MCF 10A (cell line): ENCODE data around the gene ZNF76. TPM values are rescaled to one million over a fixed set of nuclear protein-coding genes. Genes with fewer than 3 reads are reported as not detected.
"Not testable (repeated sequence)": the region's sequence is repeated elsewhere in the genome, so short reads cannot be mapped to it uniquely, and the experiment has no call there.

ENCODE experiments used
- BruUV-seq: library from RNA; stranded (reverse); fragments of 400-500 nt; replicated peaks from 2 replicates; lab custom pipeline; 2021; lab: Mats Ljungman, UMichigan
- CTCF ChIA-PET: fragments of 300-600 bp; sonication (Branson Sonifier 250); formaldehyde crosslinking; extraction: SDS; loops from one replicate; lab custom pipeline; 2021; ENCODE audit warnings: antibody characterized with exemption, inconsistent platforms; lab: Yijun Ruan, JAX
- POLR2A ChIA-PET: fragments of 300-600, 350-650 bp; sonication (Branson Sonifier 250); formaldehyde crosslinking; extraction: SDS; loops from one replicate; lab custom pipeline; 2020; ENCODE audit warnings: antibody characterized with exemption, inconsistent platforms; lab: Yijun Ruan, JAX
- DNase-seq: peaks from one replicate; pipeline ENCODE4 v3.0.0-alpha.2; 2018; ENCODE audit not compliant: unreplicated experiment
- H3K27ac Mint-ChIP-seq: one replicate; pipeline ENCODE4 v1.8.0; 2022; ENCODE audit warnings: mild to moderate bottlenecking, low read depth, mixed read lengths; ENCODE audit not compliant: unreplicated experiment
- H3K27me3 Mint-ChIP-seq: one replicate; pipeline ENCODE4 v1.8.0; 2022; ENCODE audit warnings: mixed read lengths; ENCODE audit not compliant: insufficient read depth, unreplicated experiment
- H3K36me3 Mint-ChIP-seq: one replicate; pipeline ENCODE4 v1.8.0; 2022; ENCODE audit warnings: mild to moderate bottlenecking, moderate library complexity, mixed read lengths; ENCODE audit not compliant: insufficient read depth, unreplicated experiment
- H3K4me1 Mint-ChIP-seq: one replicate; pipeline ENCODE4 v1.8.0; 2022; ENCODE audit warnings: mixed read lengths; ENCODE audit not compliant: insufficient read depth, unreplicated experiment
- H3K4me3 Mint-ChIP-seq: one replicate; pipeline ENCODE4 v1.8.0; 2022; ENCODE audit warnings: mild to moderate bottlenecking, moderate library complexity, mixed read lengths; ENCODE audit not compliant: unreplicated experiment
- H3K9me3 Mint-ChIP-seq: one replicate; pipeline ENCODE4 v1.8.0; 2022; ENCODE audit warnings: mixed read lengths; ENCODE audit not compliant: unreplicated experiment
- CTCF ChIP-seq: fragments of 200-600 bp; IDR thresholded peaks from one replicate; pipeline ENCODE4 v1.8.0; 2022; ENCODE audit warnings: antibody characterized with exemption, mild to moderate bottlenecking; ENCODE audit not compliant: unreplicated experiment
- intact Hi-C: fragments of 100-400 bp; cut with micrococcal nuclease; formaldehyde crosslinking; loops from 2 replicates; pipeline ENCODE4 v1.14.1; 2022
- total RNA-seq: library from RNA; stranded (reverse); gene quantifications from 2 replicates; pipeline ENCODE4 v1.2.3, GENCODE V29; 2022

Gene ZNF76
- total RNA-seq, 1 experiment from 2014 or later = 28.0 TPM

- Mint-ChIP-seq H3K36me3 (peaks cover 7% of the 10 kb centered on the region), H3K27ac (no peak overlapping the region), H3K9me3 (no peaks in the 10 kb centered on the region), H3K4me1 (peaks cover 30% of the 10 kb centered on the region), H3K4me3 (no peak overlapping the region), H3K27me3 (no peaks in the 10 kb centered on the region)
- POLR2A ChIA-PET = interaction anchor here (1.1 kb wide), 1 partner anchor 11 kb away, joined by 5 read pairs; no protein-coding TSS in a partner anchor
- no TSS peak for BruUV-seq
- CTCF ChIA-PET = interaction anchor here (0.6 to 1.9 kb wide), 5 partner anchors 16 to 151 kb away, joined by 3 to 7 read pairs (median 4); partner anchors contain the start of gene FANCE
- no peak for TF ChIP-seq CTCF
- intact Hi-C loops = no loop called here
- DNase-seq = no peak
These were observed 41.3 kb downstream of the ZNF76 start for GRCh38 chr6:35300848-35301247.

GRCh38 chr6:35302604-35303241 is 43.2 kb downstream of the ZNF76 start:
- peak overlapping the region; percentile 93 for H3K27ac Mint-ChIP-seq

GRCh38 chr6:35304299-35304698 is 44.8 kb downstream of the ZNF76 start:
- ChIA-PET CTCF (interaction anchor here (0.5 to 0.7 kb wide), 3 partner anchors 56 to 162 kb away, joined by 3 to 4 read pairs (median 3); no protein-coding TSS in a partner anchor), POLR2A (interaction anchor here (0.6 to 1.8 kb wide), 2 partner anchors 164 to 406 kb away, joined by 5 to 8 read pairs; partner anchors contain the start of gene RPL10A)
- Mint-ChIP-seq H3K4me1 (peaks cover 28% of the 10 kb centered on the region), H3K36me3 (peaks cover 7% of the 10 kb centered on the region), H3K9me3 (no peaks in the 10 kb centered on the region), H3K27ac (no peak overlapping the region), H3K27me3 (no peaks in the 10 kb centered on the region), H3K4me3 (no peak overlapping the region)
- intact Hi-C loops = no loop called here
- no peak for DNase-seq
- no peak for TF ChIP-seq CTCF
- BruUV-seq = no TSS peak

More at GRCh38 chr6:35302604-35303241, 43.2 kb downstream of the ZNF76 start:
- H3K9me3 Mint-ChIP-seq = no peaks in the 10 kb centered on the region
- H3K27me3 Mint-ChIP-seq = no peaks in the 10 kb centered on the region
- H3K4me1 Mint-ChIP-seq = peaks cover 30% of the 10 kb centered on the region
- peaks cover 7% of the 10 kb centered on the region for H3K36me3 Mint-ChIP-seq
- no peak for TF ChIP-seq CTCF
- ChIA-PET POLR2A (interaction anchor here (0.8 to 1.8 kb wide), 4 partner anchors 9 to 167 kb away, joined by 3 to 8 read pairs (median 4); partner anchors contain the start of gene RPL10A), CTCF (interaction anchor here (0.5 to 1.7 kb wide), 6 partner anchors 9 to 1101 kb away, joined by 3 to 7 read pairs (median 4); partner anchors contain the start of gene PPARD)
- intact Hi-C loops = no loop called here
- peak overlapping the region; percentile 50 for H3K4me3 Mint-ChIP-seq
- DNase-seq = peak; percentile 63
- no TSS peak for BruUV-seq

- intact Hi-C loops = no loop called here
- no peak for DNase-seq
- ChIA-PET CTCF (interaction anchor here (0.7 kb wide), 1 partner anchor 55 kb away, joined by 3 read pairs; no protein-coding TSS in a partner anchor), POLR2A (interaction anchor here (0.6 kb wide), 1 partner anchor 15 kb away, joined by 3 read pairs; no protein-coding TSS in a partner anchor)
- no peak overlapping the region for H3K27ac Mint-ChIP-seq
- BruUV-seq = no TSS peak
- no peaks in the 10 kb centered on the region for H3K9me3 Mint-ChIP-seq
- H3K36me3 Mint-ChIP-seq = peaks cover 7% of the 10 kb centered on the region
- H3K4me1 Mint-ChIP-seq = peaks cover 22% of the 10 kb centered on the region
- no peak overlapping the region for H3K4me3 Mint-ChIP-seq
- no peaks in the 10 kb centered on the region for H3K27me3 Mint-ChIP-seq
- TF ChIP-seq CTCF = no peak
These were observed 45.6 kb downstream of the ZNF76 start for GRCh38 chr6:35305117-35305516.

GRCh38 chr6:35307138-35307537 is 47.6 kb downstream of the ZNF76 start:
- POLR2A ChIA-PET, H3K27me3 Mint-ChIP-seq, H3K27ac Mint-ChIP-seq, H3K9me3 Mint-ChIP-seq, DNase-seq, BruUV-seq, intact Hi-C loops, H3K4me3 Mint-ChIP-seq: not testable (repeated sequence)
- CTCF ChIA-PET = interaction anchor here (0.8 kb wide), 1 partner anchor 9 kb away, joined by 3 read pairs; the partner anchor contains the start of gene DEF6
- Mint-ChIP-seq H3K36me3 (peaks cover 11% of the 10 kb centered on the region), H3K4me1 (peaks cover 22% of the 10 kb centered on the region)

GRCh38 chr6:35308543-35308942 is 49.0 kb downstream of the ZNF76 start:
- H3K27me3 Mint-ChIP-seq, H3K4me1 Mint-ChIP-seq, H3K27ac Mint-ChIP-seq, POLR2A ChIA-PET, H3K4me3 Mint-ChIP-seq, BruUV-seq, DNase-seq, H3K9me3 Mint-ChIP-seq, intact Hi-C loops: not testable (repeated sequence)
- peaks cover 17% of the 10 kb centered on the region for H3K36me3 Mint-ChIP-seq
- CTCF ChIA-PET = interaction anchor here (3.5 kb wide), 1 partner anchor 11 kb away, joined by 16 read pairs; the partner anchor contains the start of gene DEF6
